ENCODE results near the gene C11orf71.

Gene C11orf71

GRCh38 chr11:114400216-114400914, at the start of gene C11orf71, which contains the start of gene RBM7:
TSS of gene C11orf71 (minus strand) at chr11:114400511. CDS start at chr11:114400331, 180 bp downstream.
TSS of gene RBM7 (plus strand) at chr11:114400666. CDS start at chr11:114400672, 6 bp downstream.
- peak; percentile 84 for DNase-seq

GRCh38 chr11:114449845-114450244, 49.5 kb upstream of the C11orf71 start:
- no peak for DNase-seq

GRCh38 chr11:114448749-114449482, 48.6 kb upstream of the C11orf71 start:
- DNase-seq, result no peak

- no peak for DNase-seq
Measured at GRCh38 chr11:114447892-114448291, 47.6 kb upstream of the C11orf71 start.

DNA sequence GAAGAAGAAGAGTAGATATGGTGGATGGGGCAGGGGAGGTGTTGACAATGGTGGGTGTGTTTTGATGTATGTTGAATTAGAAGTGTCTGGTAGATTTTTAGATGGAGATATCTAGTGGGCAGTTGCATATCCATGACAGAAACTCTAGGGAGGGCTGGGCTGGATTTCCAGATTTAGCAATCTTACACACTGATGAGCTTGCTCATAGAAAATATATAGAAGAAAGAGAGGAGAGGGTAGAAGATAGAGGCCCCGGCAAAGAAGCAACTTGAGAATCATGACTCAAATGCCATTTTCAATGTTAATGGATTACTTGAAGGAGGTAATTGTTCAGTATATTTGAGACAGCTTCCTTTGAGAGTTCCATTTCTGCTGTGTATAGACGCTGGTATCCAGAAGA, 47.1 kb upstream of the C11orf71 start:
- no peak for DNase-seq

- DNase-seq, result no peak
Measured at GRCh38 chr11:114442536-114442935, 42.2 kb upstream of the C11orf71 start.

DNA sequence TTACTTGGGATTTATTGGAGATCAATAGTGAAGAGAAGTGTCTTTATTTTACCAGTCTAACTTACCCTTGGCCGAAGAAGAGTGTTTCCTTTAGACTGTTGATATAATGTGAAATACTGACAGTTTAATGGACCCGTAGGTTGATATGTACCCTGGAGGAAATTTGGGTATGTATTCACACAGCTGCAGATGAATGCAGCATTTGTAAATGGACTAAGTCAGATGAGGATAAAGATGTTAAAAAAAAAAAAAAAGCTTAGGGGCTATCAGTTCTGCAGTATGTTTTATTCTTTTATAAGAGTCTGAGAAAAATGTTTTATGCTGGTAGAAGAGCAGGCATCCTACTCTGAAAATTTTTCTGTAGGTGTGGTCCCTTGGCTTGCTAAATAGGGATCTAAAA, 41.6 kb upstream of the C11orf71 start:
- DNase-seq, result no peak

DNA sequence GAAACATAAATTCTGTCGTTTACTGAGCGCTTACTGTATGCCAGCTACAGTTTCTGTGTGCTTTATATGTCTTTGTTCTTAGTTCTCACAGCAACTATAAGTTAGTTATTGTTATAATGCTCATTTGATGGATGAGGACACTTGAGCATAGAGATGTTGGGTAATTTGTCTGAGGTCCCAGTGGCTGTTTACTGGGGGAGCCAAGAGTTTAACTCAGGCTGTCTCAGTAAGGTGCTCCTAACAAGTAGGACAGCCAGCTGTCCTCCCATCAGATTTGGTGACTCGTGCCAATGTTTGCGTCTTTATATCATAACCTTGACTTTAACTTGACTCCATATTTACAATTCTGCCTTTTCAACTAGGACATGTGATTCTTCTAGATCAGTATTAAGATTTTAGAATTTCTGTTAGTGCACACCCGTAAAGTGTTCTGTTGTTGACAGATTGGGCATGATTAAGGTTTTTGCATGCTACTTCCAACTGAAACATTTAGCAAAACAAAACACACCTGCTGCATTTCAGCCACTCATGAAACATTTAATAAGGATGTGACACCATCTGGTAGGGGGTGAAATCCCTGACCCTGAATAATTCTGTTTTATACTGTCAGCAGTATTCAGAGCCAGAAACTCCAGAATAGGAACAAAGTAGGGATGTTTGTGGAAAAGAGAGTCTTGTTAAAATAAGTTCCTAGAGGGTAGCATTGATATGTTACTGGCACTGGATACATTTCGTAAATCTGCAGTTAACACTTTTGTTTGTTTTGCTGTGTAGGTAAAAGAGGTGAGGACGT, 40.9 kb upstream of the C11orf71 start:
- DNase-seq, result no peak

DNA sequence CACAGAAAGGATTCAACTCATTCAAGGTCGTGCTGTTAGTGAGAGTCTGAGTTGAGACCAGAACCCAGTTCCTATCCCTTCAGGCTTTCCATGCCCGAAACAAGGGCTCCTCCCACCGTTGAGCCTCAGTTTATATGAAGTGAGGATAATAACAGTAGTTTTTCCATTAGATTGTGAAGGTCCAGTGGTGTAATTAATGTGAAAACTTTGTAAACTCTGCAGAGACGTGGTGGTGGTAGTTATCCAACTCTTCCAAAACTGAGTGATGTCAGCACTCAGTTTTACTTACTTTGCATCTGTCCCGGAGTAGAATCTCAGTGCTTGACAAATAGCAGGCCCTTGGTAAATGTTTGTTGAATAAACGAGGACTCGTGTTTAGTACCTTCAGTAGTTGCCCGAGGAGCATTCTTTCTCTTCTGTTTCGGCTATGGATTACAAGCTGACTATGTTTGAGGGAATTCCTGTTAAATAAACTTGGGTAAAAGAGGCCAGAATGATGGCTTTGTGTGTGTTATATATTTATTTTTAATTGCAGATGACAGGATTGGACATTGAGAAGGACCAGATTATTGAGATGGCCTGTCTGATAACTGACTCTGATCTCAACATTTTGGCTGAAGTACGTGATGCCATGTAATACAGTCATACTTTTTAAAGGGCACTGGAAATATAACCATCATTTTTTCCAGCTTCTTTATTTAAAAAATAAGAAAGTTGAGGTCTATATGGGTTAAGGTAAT, 40.0 kb upstream of the C11orf71 start:
- no peak for DNase-seq

DNA sequence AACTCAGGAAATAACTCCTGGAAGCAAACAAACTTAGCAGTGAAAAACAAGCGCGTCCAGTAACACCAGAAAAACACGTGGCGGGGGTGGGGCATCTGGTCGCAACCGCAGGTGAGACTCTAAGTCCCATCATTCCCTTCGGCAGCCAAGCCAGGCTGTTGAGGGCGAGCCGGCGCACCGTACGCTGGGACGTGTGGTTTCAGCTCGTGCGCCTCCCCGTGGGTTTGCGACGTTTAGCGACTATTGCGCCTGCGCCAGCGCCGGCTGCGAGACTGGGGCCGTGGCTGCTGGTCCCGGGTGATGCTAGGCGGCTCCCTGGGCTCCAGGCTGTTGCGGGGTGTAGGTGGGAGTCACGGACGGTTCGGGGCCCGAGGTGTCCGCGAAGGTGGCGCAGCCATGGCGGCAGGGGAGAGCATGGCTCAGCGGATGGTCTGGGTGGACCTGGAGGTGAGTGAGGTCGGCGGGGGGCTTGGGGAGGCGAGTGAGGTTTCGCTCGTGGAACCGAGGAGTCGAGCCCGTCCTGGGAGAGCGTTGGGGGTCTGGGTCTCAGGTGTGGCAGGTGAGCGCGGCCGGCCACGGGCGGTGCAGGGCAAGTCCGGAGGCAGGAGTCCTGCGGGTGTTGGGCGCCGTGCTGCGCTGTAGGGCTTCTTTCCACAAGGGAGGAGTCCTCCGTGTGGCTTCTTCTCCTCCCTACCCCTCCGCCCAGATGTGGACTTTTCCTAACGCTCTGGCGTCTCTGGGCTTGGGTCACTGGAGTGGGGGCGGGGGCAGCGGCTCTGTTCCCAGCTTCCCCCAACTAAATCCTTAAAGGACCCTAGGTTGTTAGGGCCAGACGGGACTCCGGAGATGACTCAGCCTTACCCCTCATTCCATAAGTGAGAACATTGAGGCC, 39.2 kb upstream of the C11orf71 start, which contains the start of gene REXO2:
Gene REXO2, plus strand, starts transcription at position 239 of the 892 bp plus-strand sequence. Its CDS starts 62 bp downstream, at position 301.
- DNase-seq, result peak; percentile 75

DNA sequence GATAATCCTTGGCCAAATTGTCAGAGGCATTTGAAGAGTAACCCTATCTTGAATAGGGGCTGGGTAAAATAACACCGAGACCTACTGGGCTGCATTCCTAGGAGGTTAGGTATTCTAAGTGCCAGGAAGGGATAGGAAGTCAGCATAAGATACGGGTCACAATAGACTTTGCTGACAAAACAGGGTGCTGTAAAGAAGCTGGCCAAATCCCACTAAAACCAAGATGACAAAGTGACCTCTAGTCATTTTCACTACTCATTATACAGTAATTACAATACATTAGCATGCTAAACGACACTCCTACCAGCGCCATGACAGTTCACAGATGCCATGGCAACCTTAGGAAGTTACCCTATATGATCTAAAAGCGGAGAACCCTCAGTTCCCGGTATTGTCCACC, 38.0 kb upstream of the C11orf71 start:
- no peak for DNase-seq

DNA sequence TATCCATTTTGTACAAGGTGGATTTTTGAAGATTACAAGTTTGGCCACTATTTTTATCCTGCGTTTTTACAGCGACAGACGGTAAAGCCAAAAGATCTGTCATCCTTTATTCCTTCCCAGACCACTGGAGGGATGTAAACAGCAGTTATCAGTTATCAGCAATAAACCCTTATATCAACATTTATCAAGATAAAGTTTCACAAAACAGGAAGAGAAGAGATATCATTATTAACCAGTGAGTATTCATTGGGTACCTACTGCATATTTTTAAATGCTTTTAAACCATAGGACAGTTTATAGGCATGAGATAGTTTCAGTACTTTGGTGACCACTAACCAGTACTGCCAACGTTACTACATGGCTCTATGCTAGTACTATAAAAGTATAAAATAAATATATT, 33.1 kb upstream of the C11orf71 start:
- DNase-seq, result no peak

DNA sequence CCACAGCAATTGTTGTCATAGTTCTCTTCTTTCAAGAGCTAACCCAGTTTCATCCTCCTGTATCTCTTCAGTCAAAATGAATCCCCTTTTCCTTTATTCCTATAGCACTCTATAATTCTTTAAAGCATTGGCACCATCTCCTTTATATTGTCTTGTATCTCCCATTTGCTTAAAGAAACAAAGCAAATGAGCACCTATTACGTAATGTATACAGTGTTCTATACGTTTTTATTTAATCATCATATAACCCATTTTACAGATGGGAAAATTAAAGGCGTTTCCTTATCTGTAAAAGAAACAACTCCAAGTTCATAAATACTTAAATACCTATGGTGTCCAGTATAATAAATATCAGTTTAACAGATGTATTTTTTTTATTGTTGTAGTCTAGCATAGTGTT, 32.6 kb upstream of the C11orf71 start:
- DNase-seq, result no peak

- no peak for DNase-seq
Measured at GRCh38 chr11:114430290-114430689, 30.0 kb upstream of the C11orf71 start.

DNA sequence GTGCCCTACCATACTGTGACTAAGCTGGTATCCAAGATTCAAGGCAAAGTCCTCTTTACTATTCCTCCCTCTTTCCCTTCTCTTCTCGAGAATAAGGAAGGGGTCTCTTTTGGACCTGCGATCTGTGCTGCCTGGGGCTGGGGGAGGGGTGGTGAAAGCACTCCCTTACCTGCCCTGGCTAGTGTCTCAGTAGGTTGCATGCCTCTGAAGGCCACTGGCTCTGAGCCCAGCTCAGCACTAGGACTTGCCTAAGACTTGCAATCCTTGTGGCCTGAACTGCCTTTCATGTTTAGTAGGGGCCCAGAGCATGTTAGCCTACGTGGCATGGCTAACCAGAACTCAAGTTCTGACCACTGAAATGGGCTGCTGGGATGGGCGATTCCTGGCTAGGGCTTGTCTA, 26.0 kb upstream of the C11orf71 start:
- DNase-seq, result no peak

DNA sequence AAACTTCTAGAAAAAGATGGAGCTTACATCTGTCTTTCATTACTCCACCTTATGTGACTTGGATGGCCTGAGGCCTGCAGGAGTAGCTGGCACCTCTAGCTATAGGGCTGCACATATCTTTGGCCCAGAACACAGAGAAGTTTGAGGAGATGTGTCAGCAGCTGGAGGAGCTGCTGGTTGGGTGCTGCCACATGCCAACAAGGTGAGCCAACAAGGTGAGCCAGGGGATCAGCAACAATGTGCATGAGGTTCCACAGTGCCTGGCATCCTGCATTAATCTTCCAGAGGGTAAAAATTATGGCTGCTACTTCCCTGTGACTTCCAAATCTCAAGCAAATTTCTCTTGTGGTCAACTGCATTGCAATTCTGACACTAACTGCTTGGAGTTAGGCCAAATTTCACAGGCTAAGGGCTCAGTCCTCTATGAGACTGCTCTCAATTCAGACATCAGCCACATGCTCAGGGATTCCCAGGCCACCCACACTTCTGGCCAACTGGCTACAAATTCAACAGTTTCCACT, 16.2 kb upstream of the C11orf71 start:
- DNase-seq, result no peak

- no peak for DNase-seq
Measured at GRCh38 chr11:114413958-114414357, 13.6 kb upstream of the C11orf71 start.

GRCh38 chr11:114412946-114413345, 12.6 kb upstream of the C11orf71 start:
- DNase-seq, result no peak

DNA sequence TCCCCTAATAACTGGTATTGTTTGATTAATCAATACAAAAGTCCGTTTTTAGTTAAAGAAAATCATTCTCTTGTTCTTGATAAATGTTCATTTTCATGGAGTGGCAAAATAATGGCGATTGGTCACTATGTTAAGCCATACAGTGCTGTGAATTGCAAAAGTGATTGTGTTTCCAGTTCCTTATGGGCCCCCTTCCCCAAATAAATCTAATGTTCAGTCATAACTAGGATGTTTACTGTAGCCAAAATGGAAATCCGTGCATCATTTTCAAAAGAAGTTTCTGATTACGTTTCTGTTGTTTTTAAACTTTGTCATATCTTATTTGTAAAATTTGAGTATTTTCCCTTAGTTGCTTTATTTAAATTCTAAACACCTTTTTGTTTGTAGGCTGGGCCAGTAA, 1.0 kb upstream of the C11orf71 start:
- DNase-seq, result no peak

- no peak for DNase-seq
Measured at GRCh38 chr11:114400915-114401223, 558 bp upstream of the C11orf71 start.

DNA sequence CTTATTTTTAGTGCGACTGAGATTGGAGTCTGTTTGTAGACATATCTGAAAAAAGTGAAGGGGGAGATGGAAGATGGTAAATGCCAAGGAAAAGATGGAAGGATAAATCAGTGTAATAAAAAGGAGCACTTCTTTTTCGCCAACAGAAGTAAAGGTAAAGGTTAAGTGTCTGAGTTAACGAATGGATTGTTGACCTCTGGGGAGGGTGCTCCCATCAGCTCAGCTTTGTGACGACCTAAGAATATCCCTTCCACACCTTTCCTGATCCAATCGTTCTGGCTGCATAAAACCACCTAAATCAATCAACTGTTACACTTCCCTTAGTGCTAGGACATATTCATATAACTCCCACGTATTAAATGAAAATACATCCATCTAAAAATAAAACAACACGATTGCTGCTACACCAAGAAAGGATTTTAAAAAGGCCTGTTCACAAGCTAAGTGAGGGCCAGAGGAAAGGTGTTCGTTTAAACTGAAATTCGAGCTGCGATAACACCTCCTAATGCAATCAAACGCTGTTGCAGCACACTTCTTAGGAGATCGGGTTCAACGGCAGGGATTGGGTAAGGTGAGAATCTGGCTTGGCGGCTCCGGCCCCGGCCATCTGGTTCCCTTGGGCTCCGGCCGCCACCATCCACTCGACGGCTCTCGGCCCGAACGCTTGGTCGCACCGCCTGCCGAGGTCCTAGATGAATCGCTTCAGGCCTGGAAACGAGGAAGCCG, 658 bp downstream of the C11orf71 start:
- DNase-seq, result no peak
